ENCODE results near the gene AFF1. TPM values are rescaled to one million over a fixed set of nuclear protein-coding genes. Genes with fewer than 3 reads are reported as not detected.

The AFF1 gene
- total RNA-seq, 2 experiments from 2014 or later = 42.3 to 67.5 TPM

DNA sequence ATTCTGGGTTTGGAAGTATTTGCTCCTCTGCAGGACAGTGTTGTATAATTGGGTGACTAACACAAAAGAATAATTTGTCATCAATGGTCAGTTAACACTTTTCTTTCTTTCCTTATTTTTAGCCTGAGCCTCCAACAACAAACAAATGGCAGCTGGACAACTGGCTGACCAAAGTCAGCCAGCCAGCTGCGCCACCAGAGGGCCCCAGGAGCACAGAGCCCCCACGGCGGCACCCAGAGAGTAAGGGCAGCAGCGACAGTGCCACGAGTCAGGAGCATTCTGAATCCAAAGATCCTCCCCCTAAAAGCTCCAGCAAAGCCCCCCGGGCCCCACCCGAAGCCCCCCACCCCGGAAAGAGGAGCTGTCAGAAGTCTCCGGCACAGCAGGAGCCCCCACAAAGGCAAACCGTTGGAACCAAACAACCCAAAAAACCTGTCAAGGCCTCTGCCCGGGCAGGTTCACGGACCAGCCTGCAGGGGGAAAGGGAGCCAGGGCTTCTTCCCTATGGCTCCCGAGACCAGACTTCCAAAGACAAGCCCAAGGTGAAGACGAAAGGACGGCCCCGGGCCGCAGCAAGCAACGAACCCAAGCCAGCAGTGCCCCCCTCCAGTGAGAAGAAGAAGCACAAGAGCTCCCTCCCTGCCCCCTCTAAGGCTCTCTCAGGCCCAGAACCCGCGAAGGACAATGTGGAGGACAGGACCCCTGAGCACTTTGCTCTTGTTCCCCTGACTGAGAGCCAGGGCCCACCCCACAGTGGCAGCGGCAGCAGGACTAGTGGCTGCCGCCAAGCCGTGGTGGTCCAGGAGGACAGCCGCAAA, 179.6 kb downstream of the AFF1 start:
- H3K4me3 Mint-ChIP-seq = no peak overlapping the region
- H3K9me3 Mint-ChIP-seq (ENCODE audit: low read depth) = no peaks in the 10 kb centered on the region
- CTCF ChIA-PET = no interaction called here
- H3K36me3 Mint-ChIP-seq = peaks cover 41% of the 10 kb centered on the region
- H3K4me1 Mint-ChIP-seq = peaks cover 18% of the 10 kb centered on the region
- ATAC-seq (no peak), DNase-seq (no peak)
- H3K27ac Mint-ChIP-seq = peak overlapping the region; percentile 43
- no peaks in the 10 kb centered on the region for H3K27me3 Mint-ChIP-seq

DNA sequence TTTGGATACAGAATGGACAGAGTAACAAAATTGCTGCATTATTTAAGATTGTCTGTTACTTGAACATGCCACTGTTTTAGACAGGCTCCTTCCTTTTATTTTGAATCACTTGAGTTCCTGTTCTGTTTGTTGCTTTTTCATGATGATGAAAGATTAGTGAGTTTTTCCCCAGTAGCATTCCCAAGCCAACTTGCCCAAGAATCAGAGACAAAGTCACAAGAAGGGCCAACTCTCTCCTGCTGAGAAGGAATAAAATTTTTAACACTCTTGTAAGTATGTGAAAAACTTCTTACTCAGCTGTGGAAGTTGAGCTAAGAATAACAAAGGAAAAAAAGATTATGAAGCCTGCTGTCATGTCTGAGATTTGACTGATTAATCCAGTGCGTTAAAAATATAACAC, 181.4 kb downstream of the AFF1 start:
- no peaks in the 10 kb centered on the region for H3K27me3 Mint-ChIP-seq
- ATAC-seq (no peak), DNase-seq (no peak)
- peaks cover 20% of the 10 kb centered on the region for H3K4me1 Mint-ChIP-seq
- peaks cover 55% of the 10 kb centered on the region for H3K36me3 Mint-ChIP-seq
- CTCF ChIA-PET = no interaction called here
- peak overlapping the region; percentile 36 for H3K27ac Mint-ChIP-seq
- H3K9me3 Mint-ChIP-seq (ENCODE audit: low read depth) = no peaks in the 10 kb centered on the region
- H3K4me3 Mint-ChIP-seq = no peak overlapping the region

DNA sequence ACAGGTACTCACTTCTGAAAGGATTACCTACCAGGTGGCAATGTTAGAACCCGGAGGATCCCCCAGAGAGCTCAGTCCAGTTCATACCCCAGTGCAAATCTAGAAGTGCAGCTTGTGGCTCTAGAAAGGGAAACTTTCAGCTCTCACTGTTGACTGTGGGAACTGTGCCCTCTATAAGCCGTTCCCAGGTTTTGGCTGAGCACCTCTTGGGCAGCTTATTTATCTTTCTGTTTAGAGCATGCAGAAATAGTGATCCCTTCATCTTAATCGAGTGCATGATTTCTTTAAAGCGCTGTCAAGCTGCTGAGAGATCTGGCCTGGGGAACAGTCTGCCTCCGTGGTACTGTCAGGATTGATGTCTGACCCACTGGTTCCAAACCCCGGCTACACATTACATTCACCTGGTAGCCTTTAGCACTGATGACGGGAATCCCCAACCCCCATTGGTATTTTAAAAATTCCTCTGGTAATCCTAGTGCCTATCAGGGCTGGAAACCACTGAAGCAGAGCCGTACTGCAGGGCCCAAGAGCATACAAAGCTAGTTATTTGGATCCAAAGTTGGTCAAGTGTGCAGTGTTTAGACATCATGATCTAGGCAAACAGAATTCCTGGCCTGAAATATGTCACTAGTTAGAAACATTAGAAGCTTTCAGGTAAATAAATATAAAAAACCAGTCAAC, 182.4 kb downstream of the AFF1 start:
- Mint-ChIP-seq H3K27ac (no peak overlapping the region), H3K27me3 (no peaks in the 10 kb centered on the region), H3K9me3 (ENCODE audit: low read depth) (no peaks in the 10 kb centered on the region), H3K4me1 (peaks cover 16% of the 10 kb centered on the region), H3K36me3 (peaks cover 49% of the 10 kb centered on the region), H3K4me3 (no peak overlapping the region)
- DNase-seq (no peak), ATAC-seq (no peak)
- CTCF ChIA-PET = no interaction called here

DNA sequence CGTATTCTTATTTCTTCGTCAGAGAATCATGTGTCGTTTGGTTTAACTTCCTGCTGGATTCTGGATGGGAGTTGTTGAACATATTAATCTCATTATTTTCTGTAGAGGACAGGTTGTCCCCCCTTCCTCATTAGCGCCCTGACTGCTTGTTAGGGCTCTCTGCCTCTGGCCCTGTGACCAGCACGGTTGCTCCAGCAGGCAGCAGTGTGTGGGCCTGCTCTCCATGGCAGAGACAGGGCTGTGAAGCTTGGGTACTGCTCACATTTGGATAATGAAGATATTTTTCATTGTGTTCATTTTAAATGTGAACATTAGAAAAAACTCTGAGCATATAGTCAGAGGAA, 182.9 kb downstream of the AFF1 start:
- DNase-seq = no peak
- no peak overlapping the region for H3K27ac Mint-ChIP-seq
- CTCF ChIA-PET = no interaction called here
- H3K9me3 Mint-ChIP-seq (ENCODE audit: low read depth) = no peaks in the 10 kb centered on the region
- H3K4me1 Mint-ChIP-seq = peaks cover 14% of the 10 kb centered on the region
- no peak for ATAC-seq
- no peak overlapping the region for H3K4me3 Mint-ChIP-seq
- H3K27me3 Mint-ChIP-seq = no peaks in the 10 kb centered on the region
- peaks cover 45% of the 10 kb centered on the region for H3K36me3 Mint-ChIP-seq

DNA sequence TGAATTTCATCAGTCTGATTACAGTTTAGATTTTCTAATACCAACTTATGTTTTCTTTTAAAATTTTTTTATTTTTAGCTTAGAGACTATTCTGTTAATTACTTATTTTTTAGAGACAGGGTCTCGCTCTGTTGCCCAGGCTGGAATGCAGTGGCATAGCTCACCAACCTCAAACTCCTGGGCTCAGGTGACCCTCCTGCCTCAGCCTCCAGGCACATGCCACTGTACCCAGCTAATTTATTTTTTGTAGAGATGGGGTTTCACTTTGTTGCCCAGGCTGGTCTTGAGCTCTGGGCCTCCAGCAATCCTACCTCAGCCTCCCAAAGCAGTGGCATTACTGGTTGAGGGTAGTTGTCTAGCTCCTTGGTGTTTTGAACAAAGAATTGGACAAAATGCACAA, 183.6 kb downstream of the AFF1 start:
- Mint-ChIP-seq H3K4me3 (no peak overlapping the region), H3K27ac (no peak overlapping the region), H3K27me3 (no peaks in the 10 kb centered on the region), H3K4me1 (peaks cover 14% of the 10 kb centered on the region), H3K9me3 (ENCODE audit: low read depth) (no peaks in the 10 kb centered on the region), H3K36me3 (peaks cover 45% of the 10 kb centered on the region)
- CTCF ChIA-PET = interaction anchor here (1.0 to 1.4 kb wide), 2 partner anchors 117 to 196 kb away, joined by 3 to 5 read pairs; no protein-coding TSS in a partner anchor
- ATAC-seq (no peak), DNase-seq (no peak)

DNA sequence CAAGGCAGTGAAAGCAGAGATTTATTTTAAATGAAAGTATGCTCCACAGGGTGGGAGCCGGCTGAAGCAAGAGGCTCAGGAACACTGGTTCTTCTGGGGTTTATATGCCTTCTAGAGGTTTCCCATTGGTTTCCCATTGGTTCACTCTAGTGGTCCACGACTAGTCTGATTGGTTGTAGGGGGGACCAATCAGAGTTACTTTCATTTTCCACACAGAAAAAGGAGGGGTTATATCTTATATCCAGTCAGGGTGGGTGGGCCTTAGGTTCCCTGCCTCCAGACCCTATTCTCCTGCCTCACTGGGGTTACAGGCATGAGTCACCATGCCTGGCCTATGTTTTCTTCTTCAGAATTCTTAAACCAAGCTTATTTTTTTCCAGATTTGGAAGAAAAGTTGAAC, 184.0 kb downstream of the AFF1 start:
- Mint-ChIP-seq H3K27ac (no peak overlapping the region), H3K27me3 (no peaks in the 10 kb centered on the region), H3K4me1 (peaks cover 14% of the 10 kb centered on the region), H3K36me3 (peaks cover 45% of the 10 kb centered on the region), H3K9me3 (ENCODE audit: low read depth) (no peaks in the 10 kb centered on the region), H3K4me3 (no peak overlapping the region)
- DNase-seq (no peak), ATAC-seq (peak; percentile 45)
- CTCF ChIA-PET = interaction anchor here (1.0 to 1.4 kb wide), 3 partner anchors 9 to 196 kb away, joined by 3 to 5 read pairs (median 4); no protein-coding TSS in a partner anchor

DNA sequence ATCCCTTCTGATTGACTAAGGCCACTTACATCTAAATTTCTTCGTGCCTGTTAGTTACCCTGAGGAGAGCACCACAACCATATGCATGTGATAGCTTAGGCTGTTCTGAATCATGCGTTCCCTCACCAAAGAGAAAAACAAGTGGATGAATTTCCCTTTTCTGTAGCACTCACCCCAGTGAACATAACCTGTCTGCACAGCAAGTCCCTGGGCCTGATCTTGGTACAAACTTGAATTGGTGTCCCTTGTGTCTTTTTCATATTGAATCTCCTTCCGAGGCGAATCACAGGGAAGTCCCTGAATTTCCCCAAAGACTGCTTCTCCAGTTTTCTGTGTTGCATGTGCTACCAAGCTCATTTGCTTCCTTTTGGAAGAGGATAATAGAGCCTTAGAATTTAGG, 185.2 kb downstream of the AFF1 start:
- CTCF ChIA-PET = interaction anchor here (1.4 kb wide), 2 partner anchors 10 to 115 kb away, joined by 3 to 4 read pairs; no protein-coding TSS in a partner anchor
- Mint-ChIP-seq H3K9me3 (ENCODE audit: low read depth) (no peaks in the 10 kb centered on the region), H3K27me3 (no peaks in the 10 kb centered on the region), H3K27ac (no peak overlapping the region), H3K4me1 (peaks cover 14% of the 10 kb centered on the region), H3K36me3 (peaks cover 44% of the 10 kb centered on the region), H3K4me3 (no peak overlapping the region)
- DNase-seq (no peak), ATAC-seq (no peak)

DNA sequence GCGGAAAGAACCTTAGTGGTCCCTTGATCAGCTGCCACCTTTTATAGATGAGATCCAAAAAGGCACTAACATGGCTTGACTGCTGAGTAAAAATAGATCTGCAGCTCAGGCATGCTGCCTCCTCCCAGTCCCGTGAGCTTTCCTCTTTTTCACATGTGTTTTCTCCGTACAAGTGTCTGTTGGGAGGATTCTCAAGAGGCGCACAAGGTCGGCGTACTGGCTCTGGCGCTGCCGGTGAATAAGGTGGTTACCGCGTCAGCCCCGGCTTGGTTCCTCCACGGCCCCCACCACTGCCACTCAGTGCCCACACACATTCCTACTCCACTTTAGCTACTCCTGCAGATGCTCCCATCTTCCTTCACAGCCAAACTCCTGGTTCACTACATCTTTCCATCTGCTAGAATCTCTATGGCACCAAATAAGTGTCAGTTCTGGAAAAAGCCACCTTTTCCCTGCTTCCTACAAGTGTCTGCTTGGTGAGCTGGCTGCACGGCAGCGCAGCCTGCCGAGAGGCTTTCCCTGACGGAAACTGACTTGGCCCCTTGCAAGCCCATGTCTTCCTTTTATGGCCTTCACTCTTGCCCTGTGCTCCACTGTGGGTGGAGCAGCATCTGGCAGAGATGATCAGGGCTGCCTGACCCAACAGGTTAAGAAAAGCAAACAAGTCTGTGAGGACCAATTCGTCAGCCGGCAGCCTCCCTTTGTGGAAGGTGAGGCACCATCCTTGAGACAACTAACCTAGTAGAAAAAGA, 185.8 kb downstream of the AFF1 start:
- no peak for DNase-seq
- ATAC-seq = no peak
- H3K4me3 Mint-ChIP-seq = no peak overlapping the region
- no peaks in the 10 kb centered on the region for H3K27me3 Mint-ChIP-seq
- no peaks in the 10 kb centered on the region for H3K9me3 Mint-ChIP-seq (ENCODE audit: low read depth)
- H3K36me3 Mint-ChIP-seq = peaks cover 46% of the 10 kb centered on the region
- no peak overlapping the region for H3K27ac Mint-ChIP-seq
- CTCF ChIA-PET = interaction anchor here (1.4 to 2.6 kb wide), 2 partner anchors 10 to 198 kb away, joined by 4 to 9 read pairs; no protein-coding TSS in a partner anchor
- H3K4me1 Mint-ChIP-seq = peaks cover 14% of the 10 kb centered on the region

DNA sequence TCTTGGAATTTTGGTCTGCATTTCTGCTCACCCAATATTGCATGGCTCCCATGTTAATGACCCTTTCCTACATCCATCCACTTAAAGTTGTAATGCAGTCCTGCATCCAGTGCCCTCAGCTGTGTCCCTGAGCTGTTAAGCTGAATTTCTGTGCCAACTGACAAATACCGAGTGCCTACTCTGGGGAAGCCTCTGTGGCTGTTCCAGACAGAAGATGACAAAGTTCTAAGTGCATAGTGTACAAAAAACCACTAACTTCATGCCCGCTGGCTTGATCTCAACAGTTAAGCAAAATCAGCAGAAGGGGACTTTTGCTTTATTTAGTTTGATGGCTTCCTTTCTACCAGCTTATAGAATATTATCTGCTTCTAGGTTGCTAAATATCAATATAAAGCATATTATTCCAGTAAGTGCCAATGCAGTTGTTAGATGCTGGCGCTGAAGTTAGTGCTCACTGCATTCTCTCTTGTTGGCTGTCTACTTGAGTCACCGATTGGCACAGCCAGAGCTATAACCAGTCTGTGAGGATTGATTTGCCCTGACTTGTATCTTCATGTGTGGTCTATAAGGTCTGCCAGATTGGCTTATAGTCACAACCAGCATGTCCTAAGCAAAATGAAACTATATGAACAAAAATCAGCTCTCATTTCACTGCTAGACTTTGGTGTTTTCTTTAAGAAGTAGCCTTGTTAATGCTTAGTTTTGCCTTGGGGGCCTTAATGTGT, 186.7 kb downstream of the AFF1 start:
- H3K4me1 Mint-ChIP-seq = peaks cover 14% of the 10 kb centered on the region
- DNase-seq = no peak
- H3K36me3 Mint-ChIP-seq = peaks cover 46% of the 10 kb centered on the region
- no peaks in the 10 kb centered on the region for H3K27me3 Mint-ChIP-seq
- CTCF ChIA-PET = interaction anchor here (2.6 kb wide), 1 partner anchor 199 kb away, joined by 9 read pairs; no protein-coding TSS in a partner anchor
- ATAC-seq = no peak
- no peak overlapping the region for H3K4me3 Mint-ChIP-seq
- H3K27ac Mint-ChIP-seq = no peak overlapping the region
- no peaks in the 10 kb centered on the region for H3K9me3 Mint-ChIP-seq (ENCODE audit: low read depth)

DNA sequence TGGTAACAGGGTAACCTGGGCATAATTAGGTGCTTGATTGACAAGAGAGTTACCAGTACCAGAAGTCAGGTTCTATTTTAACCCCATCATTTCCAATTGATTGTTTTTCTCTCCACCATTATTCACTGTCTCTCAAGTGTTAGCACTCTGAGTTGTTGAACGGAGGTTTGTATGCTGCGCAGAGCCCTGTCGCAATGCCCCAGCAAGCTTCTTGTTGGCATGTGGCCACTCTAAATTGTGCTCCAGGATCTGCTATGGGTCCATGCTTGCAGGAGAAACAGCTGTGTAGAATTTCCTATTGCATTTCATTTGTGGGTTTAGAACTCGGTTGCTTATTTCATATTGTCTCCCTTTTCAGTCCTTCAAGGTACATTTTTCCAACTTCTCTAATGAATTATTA, 187.4 kb downstream of the AFF1 start:
- no peaks in the 10 kb centered on the region for H3K9me3 Mint-ChIP-seq (ENCODE audit: low read depth)
- H3K4me3 Mint-ChIP-seq = no peak overlapping the region
- no peak for DNase-seq
- H3K27me3 Mint-ChIP-seq = no peaks in the 10 kb centered on the region
- no peak for ATAC-seq
- peaks cover 46% of the 10 kb centered on the region for H3K36me3 Mint-ChIP-seq
- H3K4me1 Mint-ChIP-seq = peaks cover 14% of the 10 kb centered on the region
- H3K27ac Mint-ChIP-seq = no peak overlapping the region
- CTCF ChIA-PET = interaction anchor here (0.8 to 2.6 kb wide), 2 partner anchors 11 to 200 kb away, joined by 3 to 9 read pairs; no protein-coding TSS in a partner anchor

DNA sequence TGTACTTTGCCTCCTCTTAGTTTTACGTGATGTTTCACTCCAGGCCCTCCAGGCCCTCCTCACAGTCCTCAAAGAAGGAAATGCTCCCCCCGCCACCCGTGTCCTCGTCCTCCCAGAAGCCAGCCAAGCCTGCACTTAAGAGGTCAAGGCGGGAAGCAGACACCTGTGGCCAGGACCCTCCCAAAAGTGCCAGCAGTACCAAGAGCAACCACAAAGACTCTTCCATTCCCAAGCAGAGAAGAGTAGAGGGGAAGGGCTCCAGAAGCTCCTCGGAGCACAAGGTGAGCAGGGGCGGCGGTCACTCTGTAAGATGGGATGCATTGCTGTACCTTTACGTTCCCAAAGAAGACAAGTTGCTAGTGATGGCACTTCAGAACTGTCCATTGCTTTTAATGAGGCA, 191.2 kb downstream of the AFF1 start:
- Mint-ChIP-seq H3K9me3 (ENCODE audit: low read depth) (no peaks in the 10 kb centered on the region), H3K4me1 (peaks cover 3% of the 10 kb centered on the region), H3K4me3 (no peak overlapping the region), H3K36me3 (peaks cover 45% of the 10 kb centered on the region), H3K27ac (no peak overlapping the region), H3K27me3 (no peaks in the 10 kb centered on the region)
- no peak for DNase-seq
- no peak for ATAC-seq
- CTCF ChIA-PET = no interaction called here

DNA sequence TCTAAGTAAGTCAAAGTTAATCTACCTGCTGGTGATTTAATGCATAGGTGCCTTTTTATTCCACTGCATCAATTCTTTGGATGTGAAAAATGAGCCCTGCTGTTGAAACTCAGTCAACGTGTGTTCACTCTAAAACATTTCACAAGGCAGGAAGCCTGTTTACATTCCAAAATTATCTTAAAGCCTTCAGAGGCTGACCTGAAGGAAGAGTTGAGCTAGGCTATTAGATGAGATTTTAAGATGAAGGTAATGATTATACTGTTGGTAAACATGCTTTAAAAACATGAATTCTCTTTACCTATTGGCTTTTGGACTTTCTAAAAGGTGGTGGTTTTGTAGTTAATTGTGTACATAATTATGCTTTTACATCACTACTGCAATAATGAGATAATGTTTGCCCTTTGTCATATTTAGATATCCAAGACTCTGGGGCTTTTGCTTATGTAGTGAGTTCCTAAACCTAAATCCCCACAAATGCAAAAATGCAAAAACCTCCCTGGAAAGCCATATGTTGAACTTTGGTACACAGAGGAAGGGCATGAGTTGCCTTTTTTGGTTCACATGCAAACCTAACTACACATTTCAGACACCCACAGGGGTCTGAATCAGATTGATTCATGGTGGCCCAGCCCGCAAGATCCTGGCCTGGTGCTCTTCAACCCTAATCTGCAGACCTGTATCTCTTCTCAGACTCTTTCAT, 193.3 kb downstream of the AFF1 start:
- CTCF ChIA-PET = no interaction called here
- ATAC-seq (no peak), DNase-seq (no peak)
- Mint-ChIP-seq H3K27ac (no peak overlapping the region), H3K4me1 (no peaks in the 10 kb centered on the region), H3K27me3 (no peaks in the 10 kb centered on the region), H3K36me3 (peaks cover 56% of the 10 kb centered on the region), H3K4me3 (no peak overlapping the region), H3K9me3 (ENCODE audit: low read depth) (no peaks in the 10 kb centered on the region)

All from activated CD8-positive, alpha-beta memory T cell treated with anti-CD3 and anti-CD28 coated beads, Interleukin-2, amount 10 ng/mL, durations not matched to agents 7 days and 5 days (primary cell).